SK-N-SH (cell line): ENCODE measurements around the gene RAB34. TPM values are rescaled to one million over a fixed set of nuclear protein-coding genes. Genes with fewer than 3 reads are reported as not detected.

ENCODE experiments used
- CTCF ChIA-PET: fragments of 300-600, 350-600 bp; formaldehyde crosslinking; extraction: SDS; loops from one replicate; lab custom pipeline; 2021; lab: Yijun Ruan, JAX
- POLR2A ChIA-PET: fragments of 350-600 bp; sonication (Branson Sonifier 250); formaldehyde crosslinking; extraction: SDS; loops from one replicate; lab custom pipeline; 2020; ENCODE audit warnings: antibody characterized with exemption, inconsistent platforms; lab: Yijun Ruan, JAX
- DNase-seq: peaks from one replicate; pipeline ENCODE4 v3.0.0; 2012
- H2AFZ ChIP-seq: fragments of 200-600 bp; sonication (generic); 2 replicates; pipeline ENCODE4 v1.8.1; 2016; ENCODE audit warnings: antibody characterized with exemption, mild to moderate bottlenecking, low read depth
- H3F3A ChIP-seq: fragments of 200-600 bp; sonication (generic); replicated peaks from 2 replicates; pipeline ENCODE3; 2016; ENCODE audit warnings: antibody characterized with exemption, mild to moderate bottlenecking; ENCODE audit not compliant: insufficient read depth
- H3K27ac ChIP-seq, 2 experiments: fragments of 200-500 bp in 1 of 2; fragments of 200-600 bp in 1 of 2; sonication (Bioruptor generic) in 1 of 2; sonication (generic), shearing (Covaris generic) in 1 of 2; 2 replicates each; pipeline versions ENCODE4 v1.5.1 to v1.6.1; 2014 to 2016; ENCODE audit warnings: low read depth in 2 of 2, inconsistent platforms in 1 of 2, low read length in 1 of 2, mild to moderate bottlenecking in 1 of 2, mixed read lengths in 1 of 2
- H3K27me3 ChIP-seq: fragments of 200-600 bp; sonication (generic), shearing (Covaris generic); 2 replicates; pipeline ENCODE4 v1.6.1; 2016; ENCODE audit warnings: mixed run types; ENCODE audit not compliant: insufficient read depth
- H3K36me3 ChIP-seq, 2 experiments: fragments of 200-500 bp in 1 of 2; fragments of 200-600 bp in 1 of 2; sonication (Bioruptor generic) in 1 of 2; sonication (generic) in 1 of 2; replicated peaks in 1 of 2; 2 replicates each; pipeline versions ENCODE3 to v1.5.1; 2014 to 2016; ENCODE audit warnings: low read length in 1 of 2, mild to moderate bottlenecking in 1 of 2; ENCODE audit not compliant: insufficient read depth in 2 of 2, control insufficient read depth in 1 of 2
- H3K4me1 ChIP-seq, 2 experiments: fragments of 200-500 bp in 1 of 2; fragments of 200-600 bp in 1 of 2; sonication (Bioruptor generic) in 1 of 2; sonication (generic), shearing (Covaris generic) in 1 of 2; 2 replicates each; pipeline versions ENCODE4 v1.5.1 to v1.6.1; 2014 to 2016; ENCODE audit warnings: low read depth in 1 of 2, low read length in 1 of 2, mixed run types in 1 of 2; ENCODE audit not compliant: insufficient read depth in 2 of 2, control insufficient read depth in 1 of 2
- H3K4me2 ChIP-seq: fragments of 200-600 bp; sonication (generic), shearing (Covaris generic); 2 replicates; pipeline ENCODE4 v1.6.1; 2017; ENCODE audit warnings: mixed run types
- H3K4me3 ChIP-seq, 2 experiments: fragments of 200-500 bp in 1 of 2; fragments of 200-600 bp in 1 of 2; sonication (Bioruptor generic) in 1 of 2; sonication (generic), shearing (Covaris generic) in 1 of 2; 2 replicates each; pipeline versions ENCODE4 v1.5.1 to v1.8.1; 2014 to 2016; ENCODE audit warnings: low read depth in 2 of 2, inconsistent platforms in 1 of 2, low read length in 1 of 2, mild to moderate bottlenecking in 1 of 2, mixed read lengths in 1 of 2, moderate library complexity in 1 of 2
- H3K79me2 ChIP-seq: fragments of 200-600 bp; sonication (generic); 2 replicates; pipeline ENCODE4 v1.8.1; 2017; ENCODE audit warnings: mild to moderate bottlenecking; ENCODE audit not compliant: insufficient read depth
- H3K9ac ChIP-seq: fragments of 200-600 bp; sonication (generic); 2 replicates; pipeline ENCODE4 v1.6.1; 2017; ENCODE audit warnings: mixed run types
- H3K9me2 ChIP-seq: fragments of 200-600 bp; sonication (generic); 2 replicates; pipeline ENCODE4 v1.6.1; 2017; ENCODE audit warnings: mixed run types
- H3K9me3 ChIP-seq: fragments of 200-600 bp; sonication (generic); 2 replicates; pipeline ENCODE4 v1.6.1; 2017; ENCODE audit warnings: mixed run types, mild to moderate bottlenecking, moderate library complexity
- H4K20me1 ChIP-seq: fragments of 200-600 bp; sonication (generic); 2 replicates; pipeline ENCODE4 v1.6.1; 2017; ENCODE audit warnings: mild to moderate bottlenecking, mixed run types; ENCODE audit not compliant: insufficient read depth
- CHD2 ChIP-seq: fragments of 150-350 bp; IDR thresholded peaks from 2 replicates; pipeline ENCODE4 v1.6.1; 2018; ENCODE audit warnings: low read length; ENCODE audit not compliant: partially characterized antibody
- ELF1 ChIP-seq: IDR thresholded peaks from 2 replicates; pipeline ENCODE4 v1.4.0; 2012
- GABPA ChIP-seq: IDR thresholded peaks from 2 replicates; pipeline ENCODE4 v1.4.0; 2012; ENCODE audit warnings: low read depth, mild to moderate bottlenecking
- JUND ChIP-seq: IDR thresholded peaks from 2 replicates; pipeline ENCODE4 v1.4.0; 2012
- NRF1 ChIP-seq: IDR thresholded peaks from 2 replicates; pipeline ENCODE4 v1.6.1; 2012; ENCODE audit warnings: low read depth, mild to moderate bottlenecking, low read length
- RAD21 ChIP-seq: IDR thresholded peaks from 2 replicates; pipeline ENCODE4 v1.6.1; 2012; ENCODE audit warnings: mild to moderate bottlenecking, low read length
- RFX5 ChIP-seq: IDR thresholded peaks from 2 replicates; pipeline ENCODE4 v1.6.1; 2012; ENCODE audit warnings: mild to moderate bottlenecking, improper control_type of control experiment, low read length
- SIN3A ChIP-seq: IDR thresholded peaks from 2 replicates; pipeline ENCODE4 v1.6.1; 2012; ENCODE audit warnings: low read depth, mild to moderate bottlenecking, low read length, moderate library complexity, borderline replicate concordance
- SMC3 ChIP-seq: IDR thresholded peaks from 2 replicates; pipeline ENCODE4 v1.6.1; 2012; ENCODE audit warnings: low read depth, low read length, improper control_type of control experiment
- TAF1 ChIP-seq: IDR thresholded peaks from 2 replicates; pipeline ENCODE4 v1.6.1; 2012; ENCODE audit warnings: low read depth, mild to moderate bottlenecking, low read length, moderate library complexity, borderline replicate concordance
- TEAD4 ChIP-seq: IDR thresholded peaks from 2 replicates; pipeline ENCODE4 v1.4.0; 2012; ENCODE audit warnings: mild to moderate bottlenecking, borderline replicate concordance; ENCODE audit not compliant: insufficient read depth
- WGBS: methylation state at CpG from one replicate; pipeline ENCODE4 v1.1.6; 2017; ENCODE audit warnings: low lambda C conversion rate; 5-methylcytosine and 5-hydroxymethylcytosine counted together
- polyA plus RNA-seq, 3 experiments: library from polyadenylated mRNA; depleted of rRNA; stranded (reverse); fragments of >200 nt; gene quantifications; 2 replicates each; pipeline ENCODE4 v1.2.3, GENCODE V29; 2012
- TF ChIP-seq, protein P1 (sequence below): IDR thresholded peaks from 2 replicates; pipeline ENCODE4 v1.6.1; 2012; ENCODE audit warnings: mild to moderate bottlenecking, low read depth, low read length, moderate library complexity
- TF ChIP-seq, protein P2 (sequence below): fragments of 150-350 bp; IDR thresholded peaks from 2 replicates; pipeline ENCODE4 v1.6.1; 2016; ENCODE audit warnings: mild to moderate bottlenecking, low read depth, low read length
- TF ChIP-seq, protein P3 (sequence below): IDR thresholded peaks from 2 replicates; pipeline ENCODE4 v1.4.0; 2012; ENCODE audit warnings: low read depth
- TF ChIP-seq, protein P4 (sequence below): IDR thresholded peaks from 2 replicates; pipeline ENCODE4 v1.4.0; 2012; ENCODE audit warnings: low read depth, borderline replicate concordance

The RAB34 gene
- polyA plus RNA-seq, 1 of the 3 experiments (the other 2 are of a cell fraction), result 0.18 TPM

DNA sequence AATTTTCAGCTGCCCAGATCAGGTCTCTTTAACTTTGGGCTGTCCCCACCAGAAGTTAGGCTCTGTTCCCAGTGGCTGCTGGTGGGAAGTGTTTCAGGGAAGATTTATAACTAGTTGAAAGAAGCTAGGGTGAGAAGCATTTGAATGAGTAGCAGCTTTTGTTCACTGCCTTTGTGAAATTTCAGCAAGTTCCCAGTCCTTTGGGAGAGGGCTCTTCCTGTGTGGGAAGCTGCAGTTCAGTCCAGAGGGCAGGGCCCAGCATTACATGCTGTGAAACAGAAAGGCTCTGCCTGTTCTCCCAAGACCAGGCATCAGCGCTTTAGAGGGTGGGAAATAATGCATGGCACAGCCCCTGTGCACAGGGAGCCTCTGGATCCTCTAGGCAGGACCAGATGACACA lies 23.8 kb downstream of the RAB34 start:
- WGBS, result 100% methylated on average over 1 of the region's 1 CpG
- no peak overlapping the region for H3K4me2 ChIP-seq
- CTCF ChIA-PET, result interaction anchor here (1.8 to 1.9 kb wide), 2 partner anchors 16 to 47 kb away, joined by 4 to 6 read pairs; no protein-coding TSS in a partner anchor
- H3K79me2 ChIP-seq, result no peaks in the 10 kb centered on the region
- H3F3A ChIP-seq, result no peaks in the 10 kb centered on the region
- H3K4me3 ChIP-seq, result no peak overlapping the region
- no peak overlapping the region for H3K27ac ChIP-seq
- no peaks in the 10 kb centered on the region for H3K9me2 ChIP-seq
- H3K36me3 ChIP-seq, result peaks cover 68 to 72% of the 10 kb centered on the region in 2 experiments
- no peaks in the 10 kb centered on the region for H3K4me1 ChIP-seq
- H3K9ac ChIP-seq, result no peak overlapping the region
- no peaks in the 10 kb centered on the region for H3K27me3 ChIP-seq
- TF ChIP-seq SMC3, result no peak
- H4K20me1 ChIP-seq, result no peaks in the 10 kb centered on the region
- POLR2A ChIA-PET, result no interaction called here
- DNase-seq, result no peak
- no peak overlapping the region for H2AFZ ChIP-seq
- H3K9me3 ChIP-seq, result no peaks in the 10 kb centered on the region

DNA sequence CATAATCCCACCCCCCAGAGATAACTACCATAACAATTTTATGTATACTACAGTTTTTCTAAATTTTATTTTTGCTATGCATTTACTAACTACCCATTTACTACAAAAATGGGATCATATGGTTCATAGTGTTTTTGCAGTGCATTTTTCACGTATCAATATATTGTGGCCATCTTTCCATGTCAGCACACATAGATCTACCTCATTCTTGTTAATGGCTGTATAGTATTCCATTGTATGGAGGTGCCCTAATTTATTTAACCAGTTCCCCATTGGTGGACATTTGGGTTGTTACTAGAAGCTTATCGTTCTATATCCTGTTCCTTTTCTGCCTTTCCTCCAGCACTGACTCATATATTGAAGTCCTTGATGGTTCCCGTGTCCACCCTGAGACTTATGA lies 28.7 kb downstream of the RAB34 start:
- H3F3A ChIP-seq, result peaks cover 5% of the 10 kb centered on the region
- H3K27ac ChIP-seq, result no peak overlapping the region
- H3K9ac ChIP-seq, result no peak overlapping the region
- no peak for DNase-seq
- H3K79me2 ChIP-seq, result no peaks in the 10 kb centered on the region
- H3K9me3 ChIP-seq, result no peaks in the 10 kb centered on the region
- CTCF ChIA-PET, result interaction anchor here (1.4 to 1.8 kb wide), 2 partner anchors 17 to 38 kb away, joined by 5 to 7 read pairs; no protein-coding TSS in a partner anchor
- TF ChIP-seq TEAD4, result no peak
- TF ChIP-seq, protein P1, sequence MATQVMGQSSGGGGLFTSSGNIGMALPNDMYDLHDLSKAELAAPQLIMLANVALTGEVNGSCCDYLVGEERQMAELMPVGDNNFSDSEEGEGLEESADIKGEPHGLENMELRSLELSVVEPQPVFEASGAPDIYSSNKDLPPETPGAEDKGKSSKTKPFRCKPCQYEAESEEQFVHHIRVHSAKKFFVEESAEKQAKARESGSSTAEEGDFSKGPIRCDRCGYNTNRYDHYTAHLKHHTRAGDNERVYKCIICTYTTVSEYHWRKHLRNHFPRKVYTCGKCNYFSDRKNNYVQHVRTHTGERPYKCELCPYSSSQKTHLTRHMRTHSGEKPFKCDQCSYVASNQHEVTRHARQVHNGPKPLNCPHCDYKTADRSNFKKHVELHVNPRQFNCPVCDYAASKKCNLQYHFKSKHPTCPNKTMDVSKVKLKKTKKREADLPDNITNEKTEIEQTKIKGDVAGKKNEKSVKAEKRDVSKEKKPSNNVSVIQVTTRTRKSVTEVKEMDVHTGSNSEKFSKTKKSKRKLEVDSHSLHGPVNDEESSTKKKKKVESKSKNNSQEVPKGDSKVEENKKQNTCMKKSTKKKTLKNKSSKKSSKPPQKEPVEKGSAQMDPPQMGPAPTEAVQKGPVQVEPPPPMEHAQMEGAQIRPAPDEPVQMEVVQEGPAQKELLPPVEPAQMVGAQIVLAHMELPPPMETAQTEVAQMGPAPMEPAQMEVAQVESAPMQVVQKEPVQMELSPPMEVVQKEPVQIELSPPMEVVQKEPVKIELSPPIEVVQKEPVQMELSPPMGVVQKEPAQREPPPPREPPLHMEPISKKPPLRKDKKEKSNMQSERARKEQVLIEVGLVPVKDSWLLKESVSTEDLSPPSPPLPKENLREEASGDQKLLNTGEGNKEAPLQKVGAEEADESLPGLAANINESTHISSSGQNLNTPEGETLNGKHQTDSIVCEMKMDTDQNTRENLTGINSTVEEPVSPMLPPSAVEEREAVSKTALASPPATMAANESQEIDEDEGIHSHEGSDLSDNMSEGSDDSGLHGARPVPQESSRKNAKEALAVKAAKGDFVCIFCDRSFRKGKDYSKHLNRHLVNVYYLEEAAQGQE, result no peak
- no peak for TF ChIP-seq RFX5
- no peak for TF ChIP-seq RAD21
- no peak for TF ChIP-seq JUND
- TF ChIP-seq, protein P2, sequence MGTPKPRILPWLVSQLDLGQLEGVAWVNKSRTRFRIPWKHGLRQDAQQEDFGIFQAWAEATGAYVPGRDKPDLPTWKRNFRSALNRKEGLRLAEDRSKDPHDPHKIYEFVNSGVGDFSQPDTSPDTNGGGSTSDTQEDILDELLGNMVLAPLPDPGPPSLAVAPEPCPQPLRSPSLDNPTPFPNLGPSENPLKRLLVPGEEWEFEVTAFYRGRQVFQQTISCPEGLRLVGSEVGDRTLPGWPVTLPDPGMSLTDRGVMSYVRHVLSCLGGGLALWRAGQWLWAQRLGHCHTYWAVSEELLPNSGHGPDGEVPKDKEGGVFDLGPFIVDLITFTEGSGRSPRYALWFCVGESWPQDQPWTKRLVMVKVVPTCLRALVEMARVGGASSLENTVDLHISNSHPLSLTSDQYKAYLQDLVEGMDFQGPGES, result no peak
- TF ChIP-seq, protein P3, sequence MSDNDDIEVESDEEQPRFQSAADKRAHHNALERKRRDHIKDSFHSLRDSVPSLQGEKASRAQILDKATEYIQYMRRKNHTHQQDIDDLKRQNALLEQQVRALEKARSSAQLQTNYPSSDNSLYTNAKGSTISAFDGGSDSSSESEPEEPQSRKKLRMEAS, result no peak
- TF ChIP-seq SIN3A, result no peak
- TF ChIP-seq NRF1, result no peak
- no peak for TF ChIP-seq TAF1
- TF ChIP-seq, protein P4, sequence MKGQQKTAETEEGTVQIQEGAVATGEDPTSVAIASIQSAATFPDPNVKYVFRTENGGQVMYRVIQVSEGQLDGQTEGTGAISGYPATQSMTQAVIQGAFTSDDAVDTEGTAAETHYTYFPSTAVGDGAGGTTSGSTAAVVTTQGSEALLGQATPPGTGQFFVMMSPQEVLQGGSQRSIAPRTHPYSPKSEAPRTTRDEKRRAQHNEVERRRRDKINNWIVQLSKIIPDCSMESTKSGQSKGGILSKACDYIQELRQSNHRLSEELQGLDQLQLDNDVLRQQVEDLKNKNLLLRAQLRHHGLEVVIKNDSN, result no peak
- no peak for TF ChIP-seq CHD2
- TF ChIP-seq GABPA, result no peak
- TF ChIP-seq ELF1, result no peak
- TF ChIP-seq, all 33 proteins: peak for 0
- Histone ChIP-seq H3K4me3 (no peak overlapping the region), H2AFZ (no peak overlapping the region), H3K4me1 (no peaks in the 10 kb centered on the region), H3K36me3 (peaks cover 77 to 78% of the 10 kb centered on the region in 2 experiments), H3K27me3 (no peaks in the 10 kb centered on the region), H3K9me2 (no peaks in the 10 kb centered on the region), H4K20me1 (no peaks in the 10 kb centered on the region), H3K4me2 (no peak overlapping the region)
- POLR2A ChIA-PET, result no interaction called here
- WGBS, result 93% methylated on average over 3 of the region's 3 CpGs
